Kidney glomerular epithelial cell (primary cell): ENCODE data around the gene KRTAP4-2.
A peak's percentile ranks its signal among the peaks of the same experiment; 100 is the strongest.
"Not testable (repeated sequence)": the region's sequence is repeated elsewhere in the genome, so short reads cannot be mapped to it uniquely, and the experiment has no call there.

ENCODE experiments used
- DNase-seq: peaks from one replicate; lab custom pipeline; 2025; lab: John Stamatoyannopoulos, UW

The KRTAP4-2 gene

DNA sequence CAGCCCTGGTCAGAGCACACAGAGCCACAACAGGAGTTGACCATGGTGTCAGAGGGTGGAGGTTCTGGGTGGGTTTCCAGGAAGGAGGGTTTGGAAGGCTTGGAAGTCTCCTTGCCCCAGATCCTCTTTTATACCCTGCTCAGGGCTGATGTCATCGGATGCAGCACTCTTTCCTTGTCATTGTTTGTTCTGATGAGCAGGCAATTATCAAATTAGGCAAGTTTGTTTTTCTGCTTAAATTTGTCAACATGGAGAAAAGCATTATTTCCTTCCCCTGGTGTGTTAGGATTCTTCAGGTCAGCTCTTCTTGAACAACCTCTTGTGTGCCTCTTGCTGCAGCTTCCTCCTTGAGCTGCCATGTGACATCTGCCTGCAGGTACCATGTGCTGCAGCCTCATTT lies 17.4 kb downstream of the KRTAP4-2 start, which contains the start of gene KRTAP4-4:
Gene KRTAP4-4, minus strand, starts transcription at position 101 of the 400 bp plus-strand sequence. Its CDS starts 57 bp downstream, at position 44.
- no peak for DNase-seq

- DNase-seq: not testable (repeated sequence)
Observed at GRCh38 chr17:41160190-41160589, 17.8 kb downstream of the KRTAP4-2 start.

DNA sequence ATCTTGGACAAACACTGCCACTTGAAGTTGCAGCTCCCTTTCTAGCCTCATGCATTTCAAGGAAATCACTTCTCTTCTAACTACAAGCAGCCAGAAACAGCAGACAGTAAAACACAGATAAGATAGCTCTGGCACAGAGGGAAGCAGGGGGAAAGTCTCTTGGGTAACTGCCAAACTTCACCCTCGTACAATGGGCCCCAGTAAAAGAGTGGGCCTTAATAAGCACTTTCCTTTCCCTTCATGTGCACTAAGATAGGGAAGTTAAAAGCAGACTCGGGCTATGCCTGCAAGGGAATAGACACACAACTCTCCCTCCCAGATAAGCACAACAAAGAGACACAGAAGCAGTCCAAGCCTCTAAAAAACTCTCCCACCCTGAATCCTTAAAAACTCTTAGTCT lies 24.2 kb downstream of the KRTAP4-2 start:
- DNase-seq: no peak

DNA sequence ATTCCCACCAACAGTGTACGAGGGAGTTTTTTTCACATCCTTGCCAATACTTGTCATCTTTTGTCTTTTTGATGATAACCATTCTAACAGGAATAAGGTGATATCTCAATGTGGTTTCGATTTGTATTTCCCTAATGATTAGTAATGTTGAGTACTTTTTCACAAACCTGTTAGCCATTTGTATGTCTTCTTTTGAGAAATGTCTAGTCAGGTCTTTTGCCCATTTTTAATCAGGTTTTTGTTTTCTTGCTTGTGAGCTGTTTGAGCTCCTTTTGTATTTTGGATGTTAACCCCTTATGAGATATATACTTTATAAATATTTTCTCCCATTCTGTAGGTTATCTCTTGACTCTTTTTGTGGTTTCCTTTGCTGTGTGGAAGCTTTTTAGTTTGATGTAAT lies 26.5 kb downstream of the KRTAP4-2 start:
- no peak for DNase-seq

DNA sequence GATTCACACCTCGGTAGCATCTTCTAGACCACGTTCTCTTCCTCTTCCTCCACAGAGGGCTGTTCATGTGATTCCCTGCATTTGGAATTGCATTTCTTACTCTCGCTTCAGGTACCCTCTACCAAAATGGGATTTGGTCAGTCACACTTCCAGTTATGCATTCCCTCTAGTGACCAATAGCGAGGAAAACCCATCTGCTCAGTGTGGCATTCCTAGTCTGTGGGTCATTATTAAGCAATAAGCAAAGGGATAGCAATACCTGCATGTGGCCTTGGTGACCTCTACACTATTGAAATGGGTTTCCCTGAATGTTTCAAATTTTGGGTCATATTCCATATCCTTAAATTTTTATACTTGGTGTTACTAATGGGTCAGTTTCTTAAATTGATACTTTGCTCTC lies 28.0 kb downstream of the KRTAP4-2 start:
- no peak for DNase-seq

GRCh38 chr17:41149652-41149985 lies 28.4 kb downstream of the KRTAP4-2 start, which contains the start of gene KRTAP4-5:
Gene KRTAP4-5 (minus strand): TSS chr17:41149825. CDS start chr17:41149767, 58 bp downstream.
- no peak for DNase-seq

DNA sequence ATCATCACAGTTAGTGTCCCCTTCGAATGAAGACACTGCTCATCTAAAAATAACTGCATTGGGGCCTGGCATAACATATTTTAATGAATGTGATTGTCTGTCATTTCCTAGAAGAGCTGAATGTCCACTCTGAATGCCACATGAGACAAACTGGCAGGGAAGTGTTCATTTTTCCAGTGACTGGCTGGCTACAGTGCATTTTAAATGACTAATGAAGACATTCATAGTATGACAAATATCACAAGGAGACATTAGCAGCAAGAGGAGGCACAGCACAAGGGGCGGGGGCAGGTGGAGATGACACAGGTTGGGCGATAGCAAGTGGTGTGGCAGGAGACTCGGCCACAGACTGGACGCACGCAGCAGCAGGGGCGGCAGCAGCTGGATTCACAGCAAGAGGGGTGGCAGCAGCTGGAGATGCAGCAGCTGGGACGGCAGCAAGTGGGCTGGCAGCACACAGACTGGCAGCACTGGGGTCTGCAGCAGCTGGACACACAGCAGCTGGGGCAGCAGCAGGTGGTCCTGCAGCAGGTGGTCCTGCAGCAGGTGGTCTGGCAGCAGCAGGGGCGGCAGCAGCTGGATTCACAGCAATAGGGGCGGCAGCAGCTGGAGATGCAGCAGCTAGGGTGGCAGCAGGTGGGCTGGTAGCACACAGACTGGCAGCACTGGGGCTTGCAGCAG lies 28.9 kb downstream of the KRTAP4-2 start:
- not testable (repeated sequence) for DNase-seq

DNA sequence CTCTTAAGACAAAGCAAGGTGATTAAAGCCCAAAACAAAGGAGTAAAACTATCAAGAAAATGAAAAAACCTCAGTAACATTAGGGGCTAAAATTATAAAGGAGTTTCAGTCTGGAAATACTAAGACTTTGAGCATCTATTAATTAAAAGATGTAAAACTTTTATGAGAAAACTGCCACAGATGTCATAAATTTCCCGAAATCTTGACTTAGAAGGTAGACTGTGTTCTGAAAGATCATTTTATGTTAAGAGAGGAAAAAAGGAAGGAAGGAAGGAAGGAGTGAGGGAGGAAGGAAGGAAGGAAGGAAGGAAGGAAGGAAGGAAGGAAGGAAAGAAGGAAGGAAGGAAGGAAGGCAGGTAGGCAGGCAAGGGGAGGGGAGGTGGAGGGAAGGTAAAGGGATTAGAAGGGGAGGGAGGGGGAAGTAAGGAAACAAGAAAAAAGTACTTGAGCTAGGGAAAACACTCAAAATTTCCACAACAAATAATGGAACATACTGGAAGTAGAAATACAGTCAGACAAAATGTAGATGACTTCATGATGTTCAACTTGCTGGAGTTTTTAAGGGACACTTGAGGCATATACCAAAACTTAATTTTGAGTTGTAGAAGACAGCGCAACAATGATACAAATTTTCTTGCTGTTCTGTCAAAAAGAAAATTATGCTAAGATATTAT lies 30.4 kb downstream of the KRTAP4-2 start:
- no peak for DNase-seq

- no peak for DNase-seq
Observed at GRCh38 chr17:41145261-41145660, 32.8 kb downstream of the KRTAP4-2 start.

DNA sequence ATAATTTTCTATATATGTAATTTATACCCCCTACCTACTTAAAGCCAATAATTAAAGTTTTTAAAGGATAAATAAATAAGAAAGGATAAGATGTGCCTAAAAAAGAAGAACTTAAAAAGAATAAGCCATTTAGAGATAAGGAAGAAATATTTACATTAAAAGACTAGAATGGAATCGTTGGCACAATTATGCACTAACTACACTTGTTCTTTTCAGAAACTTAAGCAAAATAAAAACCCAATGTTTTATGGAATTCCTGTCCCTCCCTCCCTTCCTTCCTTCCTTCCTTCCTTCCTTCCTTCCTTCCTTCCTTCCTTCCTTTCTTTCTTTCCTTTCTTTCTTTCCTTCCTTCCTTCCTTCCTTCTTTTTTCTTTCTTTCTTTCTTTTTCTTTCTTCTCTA lies 33.2 kb downstream of the KRTAP4-2 start:
- no peak for DNase-seq

- DNase-seq: no peak
Observed at GRCh38 chr17:41141361-41141760, 36.7 kb downstream of the KRTAP4-2 start.

DNA sequence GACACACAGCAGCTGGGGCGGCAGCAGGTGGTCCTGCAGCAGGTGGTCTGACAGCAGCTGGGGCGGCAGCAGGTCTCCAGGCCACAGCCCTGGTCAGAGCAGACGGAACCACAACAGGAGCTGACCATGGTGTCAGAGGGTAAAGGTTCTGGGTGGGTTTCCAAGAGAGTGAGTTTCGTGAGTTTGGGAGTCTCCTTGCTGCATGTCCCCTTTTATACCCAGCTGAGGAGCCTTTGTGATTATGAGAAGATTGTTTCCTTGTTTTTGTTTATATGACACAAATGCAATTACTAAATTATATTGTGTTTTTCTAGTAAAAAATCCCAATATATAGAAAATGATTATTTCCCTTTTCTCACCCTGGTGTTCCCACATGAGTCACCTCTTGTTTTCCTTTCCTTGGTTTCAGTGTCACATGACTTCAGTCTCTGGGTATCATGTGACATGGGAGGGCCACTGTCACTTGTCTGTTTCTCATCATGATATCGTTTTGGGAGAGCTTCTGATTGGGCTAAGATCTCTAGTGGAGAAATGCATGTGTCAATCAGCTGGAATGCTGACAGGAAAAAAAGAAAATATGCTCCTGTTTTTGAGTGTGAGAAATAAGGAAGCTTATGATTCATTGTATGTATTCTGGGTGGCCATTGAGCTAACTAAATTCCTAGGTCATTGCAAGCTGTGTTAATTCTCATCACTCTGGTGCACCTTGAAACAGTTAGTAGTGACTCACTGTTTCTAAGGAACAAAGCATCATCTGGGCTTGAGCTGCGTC lies 37.5 kb downstream of the KRTAP4-2 start, which contains the start of gene KRTAP4-6:
Gene KRTAP4-6, minus strand, starts transcription at position 185 of the 772 bp plus-strand sequence. Its CDS starts 57 bp downstream, at position 128.
- DNase-seq: peak; percentile 89

DNA sequence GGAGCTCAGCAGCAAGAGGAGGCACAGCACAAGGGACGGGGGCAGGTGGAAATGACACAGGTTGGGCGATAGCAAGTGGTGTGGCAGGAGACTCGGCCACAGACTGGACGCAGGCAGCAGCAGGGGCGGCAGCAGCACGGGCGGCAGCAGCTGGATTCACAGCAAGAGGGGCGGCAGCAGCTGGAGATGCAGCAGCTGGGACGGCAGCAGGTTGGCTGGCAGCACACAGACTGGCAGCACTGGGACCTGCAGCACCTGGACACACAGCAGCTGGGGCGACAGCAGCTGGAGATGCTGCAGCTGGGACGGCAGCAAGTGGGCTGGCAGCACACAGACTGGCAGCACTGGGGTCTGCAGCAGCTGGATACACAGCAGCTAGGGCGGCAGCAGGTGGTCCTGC lies 38.2 kb downstream of the KRTAP4-2 start:
- DNase-seq: not testable (repeated sequence)

GRCh38 chr17:41133880-41134735 lies 43.9 kb downstream of the KRTAP4-2 start:
- no peak for DNase-seq

DNA sequence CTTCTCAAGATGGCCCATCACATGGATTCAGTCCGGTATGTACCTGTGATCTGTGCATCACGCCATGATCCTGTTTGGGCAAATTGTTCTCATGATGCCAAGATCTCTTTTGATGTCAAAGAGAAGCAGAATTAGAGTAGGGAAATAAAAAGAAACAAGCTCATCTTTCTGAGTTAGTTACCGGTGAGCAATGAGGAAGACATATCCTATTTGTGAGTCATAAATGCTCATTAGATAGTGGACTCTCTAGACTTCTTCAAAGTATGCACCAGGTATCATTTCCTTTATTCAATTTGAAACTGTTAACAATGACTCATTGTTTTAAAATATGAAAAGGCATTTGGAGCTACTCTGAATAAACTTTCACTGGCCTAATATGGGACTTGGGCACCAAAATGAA lies 46.0 kb downstream of the KRTAP4-2 start:
- peak; percentile 86 for DNase-seq
